HepG2 (cell line): Measurements from ENCODE around the gene TEK.

Experiments used
- BHLHE40 ChIP-seq: IDR thresholded peaks from 2 replicates; pipeline ENCODE4 v1.6.1; 2011; ENCODE audit warnings: low read length, improper control_type of control experiment
- REST ChIP-seq, 2 experiments: IDR thresholded peaks; 2 replicates each; pipeline ENCODE4 v1.6.1; 2011 to 2012; ENCODE audit warnings: low read length in 2 of 2, borderline replicate concordance in 1 of 2, low read depth in 1 of 2, mild to moderate bottlenecking in 1 of 2, moderate library complexity in 1 of 2
- ZBTB34 ChIP-seq: sonication (generic); formaldehyde crosslinking; IDR thresholded peaks from 2 replicates; pipeline ENCODE4 v1.8.0; 2022; ENCODE audit warnings: mild to moderate bottlenecking, missing genetic modification reagents
- ZFP82 ChIP-seq: sonication (generic); formaldehyde crosslinking; IDR thresholded peaks from 2 replicates; pipeline ENCODE4 v1.5.1; 2020; ENCODE audit warnings: mild to moderate bottlenecking, missing genetic modification reagents, borderline replicate concordance

GRCh38 chr9:27160636-27161035, 51.6 kb downstream of the TEK start:
- TF ChIP-seq ZFP82 (CRISPR knock-in tag) = no peak
- no peak for TF ChIP-seq REST (IDR thresholded peaks at IDR 0.05; ENCODE audit: borderline replicate concordance in 1 of 2, low read depth in 1 of 2, low read length in 2 of 2)
- no peak for TF ChIP-seq BHLHE40
- TF ChIP-seq ZBTB34 (CRISPR knock-in tag) = no peak
